HG03025 (cell line): ENCODE results near the gene RCOR1.
"Not testable (repeated sequence)": the region's sequence is repeated elsewhere in the genome, so short reads cannot be mapped to it uniquely, and the experiment has no call there.

Source experiments
- ATAC-seq: cut with Tn5 transposase; IDR thresholded peaks from one replicate; pipeline ENCODE4 v1.9.1; 2021; ENCODE audit warnings: mild to moderate bottlenecking, moderate library complexity; ENCODE audit not compliant: unreplicated experiment, low FRiP score

Gene RCOR1

DNA sequence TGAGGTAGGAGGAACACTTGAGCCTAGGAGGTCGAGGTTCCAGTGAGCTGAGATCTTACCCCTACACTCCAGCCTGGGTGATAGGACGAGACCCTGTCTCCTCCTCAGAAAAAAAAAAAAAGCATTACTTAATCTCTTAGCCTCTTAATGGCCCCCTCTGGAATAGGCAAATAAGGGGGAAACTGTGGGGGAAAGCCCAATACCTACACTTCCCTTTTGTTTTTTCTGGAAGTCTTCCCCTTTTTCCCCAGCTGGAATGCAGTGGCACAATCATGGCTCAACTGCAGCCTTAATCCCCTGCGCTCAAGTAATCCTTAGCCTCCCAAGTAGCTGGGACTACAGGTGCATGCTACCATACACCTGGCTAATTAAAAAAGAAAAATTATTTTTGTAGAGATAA lies 32.2 kb downstream of the RCOR1 start:
- no peak for ATAC-seq

DNA sequence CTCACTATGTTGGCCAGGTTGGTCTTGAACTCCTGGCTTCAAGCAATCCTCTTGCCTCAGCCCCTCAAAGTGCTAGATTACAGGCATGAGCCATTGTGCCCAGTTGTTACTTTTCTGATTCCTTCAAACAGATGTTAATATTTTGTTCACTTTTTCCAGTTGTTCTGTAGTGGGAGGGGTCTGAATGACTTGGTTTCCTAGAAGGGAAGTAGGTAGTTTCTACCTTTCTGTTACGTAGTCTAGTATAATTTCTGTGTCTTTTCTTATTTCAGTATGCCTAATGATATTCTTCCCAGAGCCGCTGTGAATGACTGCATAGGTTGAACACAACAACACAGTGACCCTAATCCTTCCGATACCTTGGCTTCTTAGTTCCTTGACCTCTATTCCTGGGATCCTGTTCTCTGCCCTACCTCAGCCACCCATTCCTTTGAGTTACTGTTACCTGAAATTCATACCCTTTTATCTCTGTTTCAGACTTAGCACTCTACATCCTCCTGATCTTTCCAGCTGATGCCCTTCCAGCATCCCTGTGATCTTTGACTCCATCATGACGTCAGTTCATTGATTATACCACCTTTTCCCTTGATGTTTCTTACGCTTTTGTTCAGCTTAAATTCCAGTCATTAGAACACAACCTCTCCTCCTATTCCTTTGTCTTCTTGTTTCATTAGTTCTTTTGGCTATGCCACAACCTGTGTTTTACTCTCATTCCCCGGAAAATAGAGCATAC lies 33.3 kb downstream of the RCOR1 start:
- ATAC-seq = no peak

- no peak for ATAC-seq
Measured at GRCh38 chr14:102626530-102626929, 34.1 kb downstream of the RCOR1 start.

DNA sequence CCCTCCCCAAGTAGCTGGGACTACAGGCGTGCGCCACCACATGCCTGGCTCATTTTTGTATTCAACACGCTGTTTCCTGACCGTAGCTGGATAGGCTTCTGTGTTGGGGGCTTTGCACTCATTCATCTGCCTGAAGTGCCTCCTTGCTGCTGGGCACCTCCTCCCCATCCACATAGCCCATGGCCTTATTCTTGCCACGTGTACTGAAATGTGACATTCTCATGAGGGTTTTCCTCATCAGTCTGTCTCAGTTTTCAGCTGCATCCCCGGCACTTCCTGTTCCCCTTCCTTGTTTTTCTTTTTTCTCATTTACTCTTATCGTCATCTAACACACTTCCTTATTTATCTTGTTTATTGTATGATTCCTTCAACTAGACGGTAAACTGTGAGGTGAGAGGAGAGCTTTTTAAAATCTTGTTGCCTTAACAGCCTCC lies 36.6 kb downstream of the RCOR1 start:
- ATAC-seq = no peak

DNA sequence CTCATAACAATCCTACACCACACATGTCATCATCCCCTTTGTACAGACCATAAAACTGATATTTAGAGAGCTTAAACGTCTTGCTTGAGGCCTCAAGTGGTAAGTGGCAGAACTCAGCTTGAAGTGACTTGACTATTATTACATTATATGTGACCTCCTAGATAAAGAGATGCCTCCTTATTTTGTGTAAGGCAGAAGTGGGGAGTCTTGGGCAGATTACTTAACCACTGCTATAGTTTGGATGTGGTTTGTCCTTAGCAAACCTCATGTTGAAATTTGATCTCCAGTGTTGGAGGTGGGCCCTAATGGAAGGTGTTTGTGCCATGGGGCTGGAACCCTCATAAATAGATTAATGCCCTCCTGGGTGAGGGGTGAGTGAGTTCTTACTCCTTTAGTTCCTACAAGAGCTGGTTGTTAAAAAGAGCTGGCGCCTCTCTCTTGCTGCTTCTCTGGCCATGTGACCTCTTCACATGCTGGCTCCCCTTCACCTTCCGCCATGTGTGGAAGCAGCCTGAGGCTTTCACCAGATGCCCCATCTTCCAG lies 37.4 kb downstream of the RCOR1 start:
- no peak for ATAC-seq

DNA sequence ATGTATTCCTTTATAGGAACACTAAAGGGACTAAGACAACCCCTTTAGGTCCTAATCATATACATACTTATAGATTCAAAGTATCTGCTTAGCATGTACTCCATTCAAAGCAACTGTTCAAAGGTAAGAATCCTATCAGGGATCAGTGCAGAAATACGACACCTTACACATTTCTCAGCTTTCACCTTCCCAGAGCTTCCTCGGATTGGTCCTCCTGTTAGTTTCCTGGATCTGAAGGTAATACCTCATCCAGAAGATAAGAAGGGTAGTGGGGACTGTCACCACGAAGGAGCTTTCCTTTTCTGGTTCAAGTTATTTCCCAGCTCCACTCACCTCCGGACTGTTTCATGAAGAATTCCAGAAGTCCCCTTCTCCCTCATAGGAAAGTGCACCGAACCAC lies 38.0 kb downstream of the RCOR1 start:
- ATAC-seq = no peak

- ATAC-seq = no peak
Measured at GRCh38 chr14:102630881-102631280, 38.4 kb downstream of the RCOR1 start.

DNA sequence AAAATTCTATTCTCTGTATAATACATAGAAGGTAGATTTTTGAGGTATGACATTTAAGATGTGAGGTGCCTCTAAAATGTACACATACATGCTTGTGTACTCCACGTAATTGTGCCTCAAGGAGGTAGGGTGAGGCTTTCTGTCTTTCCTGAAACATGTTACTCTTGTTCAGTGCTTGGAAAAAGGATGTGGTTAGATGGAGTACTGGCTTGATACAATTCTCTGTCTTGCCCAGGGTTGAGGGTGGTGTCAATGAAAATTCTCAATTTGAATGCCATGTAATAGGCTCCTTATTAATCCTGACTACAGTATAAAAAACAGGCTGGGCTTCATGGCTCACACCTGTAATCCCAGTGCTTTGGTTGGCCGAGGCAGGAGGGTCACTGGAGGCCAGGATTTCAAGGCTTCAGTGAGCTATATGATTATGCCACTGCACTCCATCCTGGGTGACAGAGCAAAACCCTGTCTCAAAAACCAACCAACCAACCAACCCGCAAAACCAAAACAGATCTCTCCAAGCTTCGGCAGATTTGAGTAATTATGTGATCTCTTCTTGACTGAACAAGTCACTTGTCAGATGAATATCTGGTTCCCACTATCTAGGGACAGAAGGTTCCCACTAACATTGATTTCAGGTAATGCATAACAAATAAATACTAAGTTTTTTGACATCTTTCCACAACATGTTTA lies 41.6 kb downstream of the RCOR1 start:
- no peak for ATAC-seq

DNA sequence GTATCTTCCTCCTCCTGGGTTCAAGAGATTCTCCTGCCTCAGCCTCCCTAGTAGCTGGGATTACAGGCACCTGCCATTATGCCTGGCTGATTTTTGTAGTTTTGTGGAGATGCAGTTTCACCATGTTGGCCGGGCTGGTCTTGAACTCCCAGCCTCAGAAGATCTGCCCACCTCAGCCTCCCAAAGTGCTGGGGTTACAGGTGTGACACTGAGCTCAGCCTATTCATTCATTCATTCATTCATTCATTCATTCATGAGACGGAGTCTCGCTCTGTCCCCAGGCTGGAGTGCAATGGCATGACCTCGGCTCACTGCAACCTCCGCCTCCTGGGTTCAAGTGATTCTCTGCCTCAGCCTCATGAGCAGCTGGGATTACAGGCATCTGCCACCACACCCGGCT lies 47.2 kb downstream of the RCOR1 start:
- ATAC-seq = not testable (repeated sequence)

GRCh38 chr14:102644523-102644922 lies 52.1 kb downstream of the RCOR1 start:
- no peak for ATAC-seq

- ATAC-seq = no peak
Measured at GRCh38 chr14:102645746-102646440, 53.4 kb downstream of the RCOR1 start.

DNA sequence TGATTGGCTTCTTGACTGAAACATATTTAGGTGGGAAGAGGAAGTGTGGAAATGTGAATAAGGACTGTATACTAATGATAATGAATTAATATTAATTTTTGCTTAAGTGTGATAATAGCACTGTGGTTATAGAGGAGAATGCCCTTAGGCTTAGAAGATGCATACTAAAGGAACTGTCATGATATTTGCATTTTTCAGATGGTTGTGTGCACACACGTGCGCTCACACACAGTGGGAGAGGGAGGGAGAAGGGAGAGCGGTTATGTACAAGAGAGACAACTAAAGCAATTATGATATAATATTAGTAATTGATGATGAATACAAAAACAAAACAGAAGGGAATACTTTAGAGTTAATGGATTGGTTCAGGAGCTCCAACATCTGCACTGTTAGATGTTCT lies 54.2 kb downstream of the RCOR1 start:
- ATAC-seq = no peak

DNA sequence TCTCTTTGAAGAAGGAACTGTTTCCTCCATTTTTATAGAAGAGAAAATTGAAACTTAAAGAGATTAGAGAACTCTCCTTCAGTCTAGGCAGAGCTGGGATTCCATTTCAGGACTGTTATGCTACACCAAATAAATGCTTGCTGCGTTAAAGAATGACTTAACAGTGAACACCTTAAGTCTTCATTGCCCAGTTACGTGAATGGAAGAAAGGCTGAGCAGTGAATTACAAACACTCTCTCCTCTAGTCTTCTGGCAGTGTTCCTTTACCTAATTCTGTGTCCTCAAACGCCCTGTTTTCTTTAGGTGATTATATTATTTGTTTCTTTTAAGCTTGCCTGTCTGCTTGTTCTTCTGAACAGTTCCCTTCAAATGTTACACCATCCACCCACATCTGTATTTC lies 59.7 kb downstream of the RCOR1 start:
- ATAC-seq = no peak

DNA sequence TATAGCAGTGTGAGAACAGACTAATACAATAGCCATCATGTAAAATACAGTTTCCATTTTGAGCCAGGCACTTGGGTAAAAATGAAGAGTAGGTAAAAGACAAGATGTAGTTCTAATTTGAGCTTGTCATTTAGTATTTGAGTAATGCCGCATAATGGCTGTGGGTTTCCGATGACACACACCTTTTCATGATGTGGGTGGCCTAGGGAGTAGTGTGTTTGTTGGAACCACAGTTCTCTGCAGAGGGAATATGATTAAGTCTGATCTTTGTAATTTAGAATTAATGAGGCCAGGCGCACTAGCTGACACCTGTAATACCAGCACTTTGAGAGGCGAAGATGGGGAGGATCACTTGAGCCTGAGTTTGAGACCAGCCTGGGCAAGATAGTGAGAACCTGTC lies 61.8 kb downstream of the RCOR1 start:
- no peak for ATAC-seq

GRCh38 chr14:102655137-102655536 lies 62.7 kb downstream of the RCOR1 start:
- ATAC-seq = no peak

DNA sequence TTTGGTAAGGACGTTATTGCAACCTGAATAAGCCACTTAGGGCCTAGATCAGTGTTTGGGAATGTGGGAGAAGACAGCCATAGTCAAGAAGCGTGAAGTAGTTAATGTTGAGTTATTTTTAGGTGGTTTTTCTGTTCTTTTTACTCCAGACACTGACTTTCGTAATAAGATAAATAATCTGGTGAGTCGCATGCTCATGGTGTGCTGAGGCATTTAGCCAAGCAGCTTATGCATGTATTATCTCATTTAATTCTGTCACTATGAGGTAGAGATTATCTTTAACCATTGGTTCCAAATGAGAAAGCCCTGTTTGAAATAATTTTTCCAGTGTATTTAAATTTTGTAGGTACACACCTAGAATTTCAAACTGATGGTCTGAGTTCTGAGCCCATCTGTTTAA lies 67.3 kb downstream of the RCOR1 start:
- ATAC-seq = no peak

- ATAC-seq = no peak
Measured at GRCh38 chr14:102661614-102662013, 69.2 kb downstream of the RCOR1 start.

GRCh38 chr14:102662636-102663430 lies 70.4 kb downstream of the RCOR1 start:
- ATAC-seq = no peak

GRCh38 chr14:102663440-102663839 lies 71.0 kb downstream of the RCOR1 start:
- no peak for ATAC-seq

GRCh38 chr14:102665621-102666020 lies 73.2 kb downstream of the RCOR1 start:
- no peak for ATAC-seq

DNA sequence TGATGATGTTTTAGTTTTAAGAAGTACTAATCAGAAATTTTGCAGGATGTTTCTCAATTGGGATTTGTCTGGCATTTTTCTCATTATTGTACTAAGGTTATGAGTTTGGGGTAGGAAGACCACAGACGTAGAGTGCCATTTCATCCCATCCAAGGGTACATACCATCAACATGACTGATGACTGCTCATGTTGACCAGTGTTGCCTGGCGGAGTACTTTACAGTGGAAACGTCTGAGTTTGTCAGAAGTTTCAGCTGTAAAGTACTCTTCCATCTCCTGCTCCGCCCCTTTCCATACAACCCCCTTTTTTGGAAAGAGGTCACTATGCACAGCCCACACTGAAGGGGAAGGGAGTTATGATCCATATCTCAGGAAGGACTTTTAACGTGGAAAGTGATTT lies 74.2 kb downstream of the RCOR1 start:
- ATAC-seq = no peak
